Thoracic aorta (tissue), 2 donors: ENCODE data around the gene FNDC3B. TPM values are rescaled to one million over a fixed set of nuclear protein-coding genes. Genes with fewer than 3 reads are reported as not detected.
A peak's percentile ranks its signal among the peaks of the same experiment; 100 is the strongest.
"Not testable (repeated sequence)": the region's sequence is repeated elsewhere in the genome, so short reads cannot be mapped to it uniquely, and the experiment has no call there.

Experiments
- ATAC-seq: fragments of 150-250 bp; one replicate; pipeline ENCODE4 v1.8.0; 2017; ENCODE audit warnings: low read depth; ENCODE audit not compliant: insufficient number of reproducible peaks, low FRiP score
- DNase-seq: peaks from one replicate; pipeline ENCODE4 v3.0.0-alpha.2; 2020; ENCODE audit warnings: low spot score
- H3K27ac ChIP-seq, 2 donors: fragments of 200-600 bp; sonication (generic); 1 replicate in 1 of 2; 2 replicates in 1 of 2; pipeline ENCODE4 v1.5.1; 2016; ENCODE audit warnings: mild to moderate bottlenecking in 2 of 2, moderate library complexity in 2 of 2
- H3K27me3 ChIP-seq: fragments of 200-600 bp; sonication (generic); replicated peaks from 2 replicates; pipeline ENCODE4 v1.6.0; 2016; ENCODE audit warnings: mild to moderate bottlenecking; ENCODE audit not compliant: insufficient read depth
- H3K36me3 ChIP-seq: fragments of 200-600 bp; sonication (generic); one replicate; pipeline ENCODE4 v1.5.1; 2016
- H3K4me1 ChIP-seq, 2 donors: fragments of 200-600 bp; sonication (generic); 1 replicate in 1 of 2; 2 replicates in 1 of 2; pipeline versions ENCODE4 v1.5.1 to v1.6.0; 2016; ENCODE audit warnings: low read depth in 2 of 2, mild to moderate bottlenecking in 1 of 2; ENCODE audit not compliant: control insufficient read depth in 1 of 2
- H3K4me3 ChIP-seq: fragments of 200-600 bp; sonication (generic); 2 replicates; pipeline ENCODE4 v1.5.1; 2016; ENCODE audit warnings: mild to moderate bottlenecking
- H3K9me3 ChIP-seq: fragments of 200-600 bp; sonication (generic); 2 replicates; pipeline ENCODE4 v1.5.1; 2016
- total RNA-seq, 2 donors: library from RNA; depleted of rRNA; stranded (reverse); fragments of >200 nt; gene quantifications; one replicate each; pipeline versions ENCODE4 v1.1.0 to v1.2.3, GENCODE V29; 2016
- TF ChIP-seq, protein P1 (sequence below): fragments of 200-600 bp; sonication (generic); IDR thresholded peaks from one replicate; pipeline ENCODE4 v1.5.1; 2019; ENCODE audit warnings: antibody characterized with exemption

FNDC3B gene
- total RNA-seq, 2 donors from 2014 or later: 113 to 163 TPM

DNA sequence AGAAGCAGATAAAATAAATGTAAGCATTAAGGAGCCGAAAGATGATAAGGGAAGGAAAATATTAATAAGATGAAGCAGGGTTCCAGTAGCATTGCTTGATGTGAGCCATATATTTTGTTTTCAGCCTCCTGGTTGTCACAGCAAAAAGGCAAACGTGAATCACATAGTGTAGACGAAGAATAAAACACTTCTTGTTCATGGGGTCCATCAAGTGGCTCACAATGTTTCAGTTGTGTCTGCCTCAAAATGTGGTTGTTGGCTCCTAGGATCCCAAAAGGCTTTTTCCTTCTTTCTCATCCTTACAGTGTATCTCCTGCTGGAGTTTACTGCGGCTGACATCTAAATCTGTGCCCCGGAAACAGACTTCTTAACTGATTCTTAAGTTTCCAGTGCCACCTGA, 213.8 kb downstream of the FNDC3B start:
- Histone ChIP-seq H3K27me3 (no peaks in the 10 kb centered on the region), H3K27ac (no peak overlapping the region), H3K36me3 (peaks cover 7% of the 10 kb centered on the region), H3K4me3 (no peak overlapping the region), H3K9me3 (no peaks in the 10 kb centered on the region), H3K4me1 (peaks cover 36 to 55% of the 10 kb centered on the region in 2 donors)
- TF ChIP-seq, protein P1, sequence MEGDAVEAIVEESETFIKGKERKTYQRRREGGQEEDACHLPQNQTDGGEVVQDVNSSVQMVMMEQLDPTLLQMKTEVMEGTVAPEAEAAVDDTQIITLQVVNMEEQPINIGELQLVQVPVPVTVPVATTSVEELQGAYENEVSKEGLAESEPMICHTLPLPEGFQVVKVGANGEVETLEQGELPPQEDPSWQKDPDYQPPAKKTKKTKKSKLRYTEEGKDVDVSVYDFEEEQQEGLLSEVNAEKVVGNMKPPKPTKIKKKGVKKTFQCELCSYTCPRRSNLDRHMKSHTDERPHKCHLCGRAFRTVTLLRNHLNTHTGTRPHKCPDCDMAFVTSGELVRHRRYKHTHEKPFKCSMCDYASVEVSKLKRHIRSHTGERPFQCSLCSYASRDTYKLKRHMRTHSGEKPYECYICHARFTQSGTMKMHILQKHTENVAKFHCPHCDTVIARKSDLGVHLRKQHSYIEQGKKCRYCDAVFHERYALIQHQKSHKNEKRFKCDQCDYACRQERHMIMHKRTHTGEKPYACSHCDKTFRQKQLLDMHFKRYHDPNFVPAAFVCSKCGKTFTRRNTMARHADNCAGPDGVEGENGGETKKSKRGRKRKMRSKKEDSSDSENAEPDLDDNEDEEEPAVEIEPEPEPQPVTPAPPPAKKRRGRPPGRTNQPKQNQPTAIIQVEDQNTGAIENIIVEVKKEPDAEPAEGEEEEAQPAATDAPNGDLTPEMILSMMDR: no peak
- ATAC-seq (no peak), DNase-seq (no peak)

DNA sequence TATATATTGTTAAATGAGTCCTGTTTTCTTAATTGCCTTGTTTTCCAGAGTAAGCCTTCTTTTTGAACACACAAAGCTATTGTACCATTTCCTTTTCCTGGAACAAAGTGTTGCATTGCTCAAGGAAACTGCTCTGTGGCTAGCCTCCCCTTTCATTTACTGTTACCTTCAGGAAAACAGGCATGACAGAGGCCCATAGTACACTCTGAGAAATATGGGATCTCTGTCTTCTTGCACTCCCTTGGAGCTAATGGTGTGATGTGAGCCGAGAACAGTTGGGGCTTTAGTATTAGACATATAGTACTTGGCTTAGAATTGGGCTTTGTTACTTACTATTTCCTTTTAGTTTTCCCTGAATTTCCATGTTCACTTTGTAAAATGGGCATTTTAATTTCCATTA, 215.2 kb downstream of the FNDC3B start:
- peak overlapping the region; percentile 21 to 28 for H3K27ac ChIP-seq
- peaks cover 44 to 60% of the 10 kb centered on the region in 2 donors for H3K4me1 ChIP-seq
- TF ChIP-seq, protein P1: no peak
- H3K36me3 ChIP-seq: peaks cover 7% of the 10 kb centered on the region
- H3K9me3 ChIP-seq: no peaks in the 10 kb centered on the region
- H3K4me3 ChIP-seq: no peak overlapping the region
- DNase-seq (no peak), ATAC-seq (no peak)
- no peaks in the 10 kb centered on the region for H3K27me3 ChIP-seq

DNA sequence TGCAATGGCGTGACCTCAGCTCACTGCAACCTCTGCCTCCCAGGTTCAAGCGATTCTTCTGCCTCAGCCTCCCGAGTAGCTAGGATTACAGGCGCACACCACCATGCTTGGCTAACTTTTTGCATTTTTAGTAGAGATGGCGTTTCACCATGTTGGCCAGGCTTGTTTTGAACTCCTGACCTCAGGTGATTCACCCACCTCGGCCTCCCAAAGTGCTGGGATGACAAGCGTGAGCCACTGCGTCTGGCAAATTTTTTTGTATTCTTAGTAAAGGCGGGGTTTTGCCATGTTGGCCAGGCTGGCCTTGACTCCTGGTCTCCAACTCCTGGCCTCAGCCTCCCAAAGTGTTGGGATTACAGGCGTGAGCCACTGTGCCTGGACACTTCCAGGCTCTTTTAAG, 215.9 kb downstream of the FNDC3B start:
- not testable (repeated sequence) for H3K27me3 ChIP-seq, H3K9me3 ChIP-seq, ATAC-seq, H3K4me3 ChIP-seq, DNase-seq, H3K36me3 ChIP-seq
- peak overlapping the region; percentile 91 for H3K27ac ChIP-seq
- H3K4me1 ChIP-seq: peaks cover 47 to 60% of the 10 kb centered on the region in 2 donors

DNA sequence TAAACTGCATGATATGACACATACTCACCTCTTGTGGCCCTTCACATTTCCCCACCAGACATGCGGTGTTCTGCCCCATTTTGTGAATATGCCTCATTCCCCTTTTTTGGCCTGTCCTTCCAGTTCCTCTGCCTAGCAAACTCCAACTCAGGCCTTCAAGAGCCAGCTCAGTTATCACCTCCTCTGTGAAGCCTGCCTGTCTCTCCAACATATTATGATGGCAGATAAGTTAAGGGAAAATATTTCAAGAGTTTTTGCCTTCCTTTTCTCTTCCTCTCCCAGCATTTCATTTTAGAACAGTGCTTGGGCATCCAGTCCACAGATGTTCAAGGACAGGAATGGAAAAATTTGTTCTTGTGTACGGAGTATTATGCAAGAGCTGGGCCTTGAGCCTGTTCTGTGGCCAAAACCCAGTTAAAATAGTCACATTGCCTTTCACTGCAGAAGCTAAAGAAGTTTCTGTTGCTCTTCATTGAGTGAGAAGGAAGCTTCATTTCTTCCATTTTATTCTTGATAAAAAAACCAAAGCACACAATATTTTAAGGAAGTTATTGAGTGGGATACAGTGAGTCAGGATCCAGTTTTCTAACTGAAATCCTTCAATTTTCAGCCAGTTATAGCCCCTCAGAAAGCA, 216.8 kb downstream of the FNDC3B start:
- H3K4me1 ChIP-seq: peaks cover 55 to 69% of the 10 kb centered on the region in 2 donors
- H3K9me3 ChIP-seq: no peaks in the 10 kb centered on the region
- H3K27ac ChIP-seq: peak overlapping the region; percentile 91
- no peak overlapping the region for H3K4me3 ChIP-seq
- TF ChIP-seq, protein P1: no peak
- no peak for DNase-seq
- peaks cover 6% of the 10 kb centered on the region for H3K36me3 ChIP-seq
- peak; percentile 84 for ATAC-seq
- no peaks in the 10 kb centered on the region for H3K27me3 ChIP-seq

DNA sequence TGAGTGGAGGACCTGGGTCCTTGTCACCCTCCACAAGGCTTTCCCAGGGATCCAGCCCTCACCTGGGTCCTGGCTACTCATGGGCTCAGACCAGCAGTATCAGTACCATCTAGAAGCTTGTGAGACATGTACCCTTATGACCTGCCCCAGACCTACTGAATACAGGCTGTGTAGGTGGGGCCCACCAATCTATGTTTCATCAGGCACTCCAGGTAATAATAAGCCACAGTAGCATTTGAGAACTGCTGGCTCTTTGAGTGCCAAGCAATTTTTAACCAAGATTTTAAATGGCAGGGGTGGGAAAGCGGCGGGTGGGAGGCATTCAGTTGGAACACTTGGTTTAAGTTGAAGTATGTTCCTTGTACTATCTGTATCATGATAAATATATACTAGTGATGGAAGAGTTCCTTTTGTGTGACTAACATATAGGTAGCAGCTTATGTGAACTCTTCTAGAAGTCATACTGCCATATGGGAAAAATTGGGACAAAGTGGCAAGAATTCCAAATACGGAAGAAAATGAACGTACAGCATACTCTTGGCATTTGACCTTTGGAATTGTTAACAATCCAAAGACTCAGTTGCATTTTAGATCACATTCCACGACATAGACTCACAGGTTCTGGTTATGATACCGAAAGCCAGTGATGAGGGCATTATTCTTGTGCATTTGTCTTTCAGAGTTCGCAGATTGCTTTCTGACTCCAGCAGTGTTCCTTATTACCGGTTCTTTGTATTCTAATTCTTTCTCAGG, 218.4 kb downstream of the FNDC3B start:
- DNase-seq (no peak), ATAC-seq (no peak)
- Histone ChIP-seq H3K36me3 (no peaks in the 10 kb centered on the region), H3K27me3 (no peaks in the 10 kb centered on the region), H3K27ac (peak overlapping the region; percentile 91), H3K4me1 (peaks cover 69 to 85% of the 10 kb centered on the region in 2 donors), H3K4me3 (no peak overlapping the region), H3K9me3 (no peaks in the 10 kb centered on the region)
- TF ChIP-seq, protein P1: no peak
